Left forelimb (tissue), 1 donor: ENCODE measurements around the gene STK39.

Source experiments
- DNase-seq: peaks from one replicate; pipeline ENCODE4 v3.0.0-alpha.2; 2018; ENCODE audit warnings: low spot score

The STK39 gene

GRCh38 chr2:167955264-167955906 is 292.0 kb downstream of the STK39 start:
- DNase-seq, result no peak

- DNase-seq, result no peak
Measured at GRCh38 chr2:167954495-167954894, 292.9 kb downstream of the STK39 start.

- DNase-seq, result no peak
Measured at GRCh38 chr2:167953776-167954175, 293.6 kb downstream of the STK39 start.

- DNase-seq, result no peak
Measured at GRCh38 chr2:167950571-167950970, 296.8 kb downstream of the STK39 start.

- no peak for DNase-seq
Measured at GRCh38 chr2:167946441-167946841, 301.0 kb downstream of the STK39 start.

GRCh38 chr2:167945660-167946368 is 301.6 kb downstream of the STK39 start:
- DNase-seq, result no peak

- no peak for DNase-seq
Measured at GRCh38 chr2:167944825-167945659, 302.4 kb downstream of the STK39 start.

GRCh38 chr2:167943897-167944296 is 303.5 kb downstream of the STK39 start:
- no peak for DNase-seq

GRCh38 chr2:167943368-167943767 is 304.0 kb downstream of the STK39 start:
- no peak for DNase-seq

GRCh38 chr2:167942366-167943081 is 304.9 kb downstream of the STK39 start:
- no peak for DNase-seq

- no peak for DNase-seq
Measured at GRCh38 chr2:167941604-167942003, 305.8 kb downstream of the STK39 start.

GRCh38 chr2:167940734-167941507 is 306.5 kb downstream of the STK39 start:
- no peak for DNase-seq

GRCh38 chr2:167940346-167940725 is 307.1 kb downstream of the STK39 start:
- no peak for DNase-seq

- DNase-seq, result no peak
Measured at GRCh38 chr2:167939514-167940345, 307.7 kb downstream of the STK39 start.

- no peak for DNase-seq
Measured at GRCh38 chr2:167937403-167937802, 310.0 kb downstream of the STK39 start.

GRCh38 chr2:167935803-167936110 is 311.6 kb downstream of the STK39 start:
- no peak for DNase-seq

GRCh38 chr2:167933097-167933814 is 314.1 kb downstream of the STK39 start:
- no peak for DNase-seq

- DNase-seq, result no peak
Measured at GRCh38 chr2:167932123-167932693, 315.2 kb downstream of the STK39 start.

GRCh38 chr2:167929484-167929883 is 317.9 kb downstream of the STK39 start:
- DNase-seq, result no peak

- no peak for DNase-seq
Measured at GRCh38 chr2:167928434-167928833, 319.0 kb downstream of the STK39 start.
